ENCODE measurements around the gene RNU5B-1. TPM values are rescaled to one million over a fixed set of nuclear protein-coding genes. Genes with fewer than 3 reads are reported as not detected.

The RNU5B-1 gene
- total RNA-seq, 2 experiments from 2014 or later, result not detected

Other genes with a start within 250 kb of the RNU5B-1 start
- gene RASL12, start 236.7 kb upstream of the RNU5B-1 start, total RNA-seq, result not detected
- gene KBTBD13, start 227.9 kb upstream of the RNU5B-1 start, total RNA-seq, result not detected
- 1 to 10 TPM; 2.1 to 2.4 TPM for gene UBAP1L, start 189.5 kb upstream of the RNU5B-1 start, total RNA-seq
- 10 to 100 TPM; 32.8 to 33.0 TPM for gene PDCD7, start 170.9 kb upstream of the RNU5B-1 start, total RNA-seq
- 10 to 100 TPM; 58.8 to 64.8 TPM for gene CLPX, start 119.3 kb upstream of the RNU5B-1 start, total RNA-seq
- under 1 TPM in 1 of 2 experiments, not detected in 1; 0.05 TPM for gene CILP, start 93.2 kb upstream of the RNU5B-1 start, total RNA-seq
- gene PARP16, start 17.8 kb upstream of the RNU5B-1 start, total RNA-seq, result 10 to 100 TPM; 12.3 TPM
- not detected for gene RNU5A-1, start 8.6 kb upstream of the RNU5B-1 start, total RNA-seq
- not detected for gene IGDCC3, start 73.3 kb downstream of the RNU5B-1 start, total RNA-seq
- gene IGDCC4, start 118.3 kb downstream of the RNU5B-1 start, total RNA-seq, result under 1 TPM; 0.10 to 0.17 TPM
- 10 to 100 TPM; 24.9 to 27.1 TPM for gene DPP8, start 213.0 kb downstream of the RNU5B-1 start, total RNA-seq
- gene HACD3, start 225.8 kb downstream of the RNU5B-1 start, total RNA-seq, result 10 to 100 TPM; 26.1 to 29.1 TPM